ENCODE measurements around the gene NPM1.
A peak's percentile ranks its signal among the peaks of the same experiment; 100 is the strongest.

The NPM1 gene

DNA sequence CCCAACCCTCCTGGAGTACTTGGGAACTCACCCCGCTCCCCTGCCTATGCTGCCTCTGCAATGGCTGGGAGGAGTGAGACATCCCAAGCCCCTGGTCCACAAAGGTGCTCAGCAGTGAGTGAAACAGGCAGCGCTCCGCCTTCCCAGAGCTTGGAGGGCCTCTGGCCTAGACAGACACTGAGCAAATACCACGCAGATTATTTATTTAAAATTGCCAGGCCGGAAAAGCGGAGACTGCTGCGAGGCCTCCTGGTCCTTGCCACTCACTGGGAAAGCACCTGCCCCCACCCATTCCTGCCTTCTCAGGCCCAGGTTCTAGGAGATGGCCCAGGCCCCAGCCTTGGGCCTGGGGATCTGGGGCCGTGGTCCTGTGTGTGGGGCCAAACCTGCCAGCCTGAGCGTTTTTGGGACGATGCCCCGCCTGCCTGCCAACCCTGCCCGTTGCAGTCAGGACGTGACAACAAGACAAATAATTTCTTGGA is 49.2 kb downstream of the NPM1 start:
- no peak overlapping the region for H3K27ac Mint-ChIP-seq
- no peaks in the 10 kb centered on the region for H3K36me3 Mint-ChIP-seq (ENCODE audit: low read depth)
- no peaks in the 10 kb centered on the region for H3K4me1 Mint-ChIP-seq (ENCODE audit: low read depth)

DNA sequence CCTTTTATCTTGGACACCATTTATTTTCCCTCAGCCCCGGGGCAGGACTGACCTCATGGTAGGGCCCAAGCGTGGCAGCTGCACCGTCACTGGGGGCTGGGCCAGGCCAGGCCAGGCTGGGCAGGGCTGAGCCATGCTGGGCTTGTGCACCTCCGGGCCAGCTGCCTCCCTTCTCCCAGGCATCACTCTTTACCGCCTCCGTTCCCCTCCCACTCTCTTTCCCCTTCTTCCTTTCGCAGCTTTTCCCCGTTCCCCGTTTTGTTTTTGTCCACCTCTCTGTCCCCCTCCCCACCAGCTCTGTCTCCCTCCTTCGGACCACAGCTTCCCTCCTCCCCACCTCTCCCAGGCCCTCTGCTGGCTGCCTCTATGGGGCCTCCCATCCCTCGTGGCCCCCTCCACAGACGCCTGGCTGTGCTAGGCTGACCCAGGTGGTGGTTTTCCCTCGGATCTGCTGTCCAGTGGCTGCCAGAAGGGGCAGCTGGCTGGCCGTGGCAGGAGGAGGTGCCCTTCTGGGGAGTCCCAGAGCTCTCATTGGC is 49.7 kb downstream of the NPM1 start:
- H3K4me3 Mint-ChIP-seq, result no peak overlapping the region
- DNase-seq, result no peak
- H3K9me3 Mint-ChIP-seq, result no peaks in the 10 kb centered on the region
- H3K4me1 Mint-ChIP-seq (ENCODE audit: low read depth), result no peaks in the 10 kb centered on the region
- H3K27ac Mint-ChIP-seq, result no peak overlapping the region
- no peaks in the 10 kb centered on the region for H3K36me3 Mint-ChIP-seq (ENCODE audit: low read depth)
- no peaks in the 10 kb centered on the region for H3K27me3 Mint-ChIP-seq

More for the DNA sequence above, 49.2 kb downstream of the NPM1 start:
- no peak for DNase-seq
- H3K9me3 Mint-ChIP-seq, result no peaks in the 10 kb centered on the region
- no peak overlapping the region for H3K4me3 Mint-ChIP-seq
- H3K27me3 Mint-ChIP-seq, result no peaks in the 10 kb centered on the region

DNA sequence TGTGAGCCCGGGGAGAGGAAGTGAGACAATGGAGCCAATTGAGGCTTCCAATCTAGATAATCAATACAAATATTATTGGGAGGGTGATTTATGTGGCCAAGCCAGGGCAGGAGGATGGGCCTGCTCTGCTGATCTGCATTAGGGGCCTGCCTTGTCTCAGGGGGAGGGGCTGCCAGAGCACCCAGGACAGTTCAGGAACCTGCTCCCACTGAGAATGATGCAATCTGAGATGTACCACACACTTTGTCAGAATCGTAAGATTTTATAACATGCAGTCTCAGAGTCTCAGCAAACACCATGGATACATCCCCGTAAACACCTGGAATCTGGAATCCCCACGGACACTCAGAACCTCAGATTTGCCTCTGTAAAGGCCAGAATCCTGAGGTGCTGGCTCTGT is 51.1 kb downstream of the NPM1 start:
- no peaks in the 10 kb centered on the region for H3K9me3 Mint-ChIP-seq
- H3K27ac Mint-ChIP-seq, result no peak overlapping the region

DNA sequence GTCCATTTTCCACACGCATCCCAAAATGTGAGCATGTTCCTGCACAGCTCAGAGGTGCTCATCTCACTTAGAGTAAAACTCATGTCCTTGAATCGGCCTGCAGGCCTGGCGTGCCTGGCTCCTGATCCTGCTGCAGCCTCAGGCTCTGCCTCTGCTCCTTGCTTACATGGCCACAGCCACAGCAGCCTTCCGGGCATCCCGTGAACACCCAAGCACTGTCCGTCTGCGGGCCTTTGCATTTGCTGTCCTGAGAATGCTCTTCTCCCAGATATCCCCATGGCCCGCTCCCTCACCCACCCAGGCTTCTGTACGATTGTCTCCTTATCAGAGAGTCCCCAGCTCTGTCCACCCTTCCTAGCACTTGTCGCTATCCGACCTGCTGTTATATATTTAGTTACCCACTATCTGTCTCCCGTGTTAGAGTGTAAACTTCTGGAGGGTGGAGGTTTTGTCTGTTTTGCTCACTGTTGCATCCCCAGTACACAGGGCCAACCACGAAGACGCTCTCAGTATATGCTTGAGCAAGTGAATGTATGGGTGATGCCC is 53.7 kb downstream of the NPM1 start:
- Mint-ChIP-seq H3K36me3 (ENCODE audit: low read depth) (no peaks in the 10 kb centered on the region), H3K27me3 (peaks cover 3% of the 10 kb centered on the region), H3K9me3 (no peaks in the 10 kb centered on the region), H3K4me1 (ENCODE audit: low read depth) (no peaks in the 10 kb centered on the region), H3K27ac (no peak overlapping the region), H3K4me3 (no peak overlapping the region)
- no peak for DNase-seq

More for the DNA sequence above, 51.1 kb downstream of the NPM1 start:
- Mint-ChIP-seq H3K4me3 (no peak overlapping the region), H3K36me3 (ENCODE audit: low read depth) (no peaks in the 10 kb centered on the region), H3K27me3 (no peaks in the 10 kb centered on the region), H3K4me1 (ENCODE audit: low read depth) (no peaks in the 10 kb centered on the region)
- DNase-seq, result no peak

DNA sequence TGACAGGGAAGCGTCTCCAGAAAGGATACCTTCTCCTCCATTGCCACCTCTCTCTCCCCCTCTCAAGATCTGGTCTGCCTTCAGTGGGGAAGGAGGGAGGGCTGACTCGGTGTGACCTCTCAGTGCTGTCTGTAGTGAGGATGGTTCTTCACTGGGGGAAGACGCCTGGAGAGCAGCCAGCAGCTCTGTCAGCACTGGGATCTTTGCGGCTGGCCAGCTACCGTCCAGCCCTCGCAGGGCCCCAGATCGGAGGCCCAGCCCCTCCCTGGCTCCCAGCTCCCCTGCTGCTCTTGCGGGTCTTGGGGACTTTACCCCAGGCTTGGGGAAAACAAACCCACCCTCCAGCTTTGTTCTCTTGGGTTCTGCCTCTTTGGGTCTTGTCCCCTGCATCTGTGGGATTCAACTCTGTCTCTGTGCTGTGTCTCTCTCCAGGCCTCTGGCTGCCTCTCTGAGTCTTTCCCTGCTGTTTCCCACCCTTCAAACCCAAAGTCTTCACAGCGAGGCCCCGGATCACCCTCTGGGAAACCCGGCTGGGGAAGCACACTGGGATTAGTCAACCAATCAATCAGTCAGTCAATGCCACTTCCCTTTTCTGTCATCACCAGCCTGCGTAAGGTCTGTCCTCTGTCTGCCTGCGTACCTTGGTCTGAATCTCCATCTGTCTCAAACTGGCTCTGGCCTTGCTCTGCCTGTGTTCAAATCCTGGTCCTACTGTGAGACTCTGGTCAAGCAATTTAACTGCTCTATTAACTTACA is 54.8 kb downstream of the NPM1 start:
- DNase-seq, result no peak
- no peak overlapping the region for H3K4me3 Mint-ChIP-seq

DNA sequence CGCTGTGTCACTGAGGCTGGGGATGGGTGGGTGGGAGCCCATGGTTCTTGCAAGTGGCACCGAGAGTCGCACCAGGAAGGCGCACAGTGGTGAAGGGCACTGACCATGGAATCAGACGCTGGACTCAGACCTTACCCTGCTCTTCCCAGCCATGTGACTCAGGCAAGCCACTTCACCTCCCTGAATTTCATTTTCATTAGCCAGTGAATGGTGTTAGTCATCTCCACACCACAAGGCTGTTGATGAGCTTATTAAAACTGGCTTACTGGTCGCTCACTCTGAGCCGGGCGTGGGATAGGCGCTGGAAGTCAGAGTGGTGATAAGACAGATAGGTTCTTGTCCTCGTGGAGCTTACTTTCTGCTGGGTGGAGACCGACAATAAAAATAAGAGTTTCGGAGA is 56.9 kb downstream of the NPM1 start:
- no peak for DNase-seq
- H3K4me1 Mint-ChIP-seq (ENCODE audit: low read depth), result no peaks in the 10 kb centered on the region
- H3K27ac Mint-ChIP-seq, result no peak overlapping the region
- peaks cover 23% of the 10 kb centered on the region for H3K27me3 Mint-ChIP-seq
- H3K9me3 Mint-ChIP-seq, result no peaks in the 10 kb centered on the region
- no peaks in the 10 kb centered on the region for H3K36me3 Mint-ChIP-seq (ENCODE audit: low read depth)
- H3K4me3 Mint-ChIP-seq, result no peak overlapping the region

More for the DNA sequence above, 54.8 kb downstream of the NPM1 start:
- peaks cover 6% of the 10 kb centered on the region for H3K27me3 Mint-ChIP-seq
- H3K27ac Mint-ChIP-seq, result no peak overlapping the region
- H3K4me1 Mint-ChIP-seq (ENCODE audit: low read depth), result no peaks in the 10 kb centered on the region
- H3K36me3 Mint-ChIP-seq (ENCODE audit: low read depth), result no peaks in the 10 kb centered on the region
- no peaks in the 10 kb centered on the region for H3K9me3 Mint-ChIP-seq

DNA sequence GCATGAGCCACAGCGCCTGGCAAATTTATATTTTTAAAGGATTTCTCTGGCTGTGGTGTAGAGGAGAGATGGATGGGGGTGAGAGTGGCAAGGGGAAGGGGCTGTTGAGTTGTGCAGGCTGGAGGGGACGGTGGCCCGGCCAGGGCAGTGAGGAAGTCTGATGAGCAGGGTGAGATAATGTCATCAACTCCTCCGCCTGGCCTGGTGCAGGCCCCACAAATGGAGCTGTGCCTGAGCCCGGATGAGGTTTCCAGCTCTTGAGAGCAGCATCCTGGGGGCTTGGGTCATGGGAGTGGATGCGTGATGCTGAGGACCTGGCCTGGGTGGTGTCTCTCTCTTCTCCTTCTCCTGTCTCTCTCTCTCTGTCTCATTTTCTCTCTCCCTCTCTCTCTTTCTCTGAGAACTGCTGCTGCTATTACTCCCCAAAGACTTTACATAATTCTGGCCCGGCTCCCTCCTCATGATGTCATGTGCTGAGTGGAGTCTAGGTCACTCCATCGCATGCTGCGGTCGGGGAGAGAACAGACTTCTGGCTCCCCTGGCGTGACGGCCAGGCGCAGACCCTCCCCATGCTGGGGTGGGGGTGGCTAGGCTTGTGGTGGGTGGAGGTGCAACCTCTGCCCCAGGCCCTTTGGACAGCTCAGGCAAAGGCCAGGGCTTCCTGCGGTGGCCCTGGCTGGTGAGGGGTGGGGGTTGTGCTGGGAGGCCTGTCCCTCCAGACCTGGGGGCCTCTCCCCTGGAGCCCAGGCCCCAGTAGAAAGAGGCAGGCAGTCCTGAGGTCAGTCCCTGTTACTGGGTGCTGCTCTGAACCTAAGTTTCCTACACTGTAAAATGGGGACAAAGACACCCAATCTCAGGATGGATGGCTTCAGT is 58.2 kb downstream of the NPM1 start:
- Mint-ChIP-seq H3K9me3 (no peaks in the 10 kb centered on the region), H3K27ac (no peak overlapping the region), H3K4me3 (no peak overlapping the region), H3K27me3 (peaks cover 32% of the 10 kb centered on the region), H3K36me3 (ENCODE audit: low read depth) (no peaks in the 10 kb centered on the region), H3K4me1 (ENCODE audit: low read depth) (peaks cover 4% of the 10 kb centered on the region)
- no peak for DNase-seq

DNA sequence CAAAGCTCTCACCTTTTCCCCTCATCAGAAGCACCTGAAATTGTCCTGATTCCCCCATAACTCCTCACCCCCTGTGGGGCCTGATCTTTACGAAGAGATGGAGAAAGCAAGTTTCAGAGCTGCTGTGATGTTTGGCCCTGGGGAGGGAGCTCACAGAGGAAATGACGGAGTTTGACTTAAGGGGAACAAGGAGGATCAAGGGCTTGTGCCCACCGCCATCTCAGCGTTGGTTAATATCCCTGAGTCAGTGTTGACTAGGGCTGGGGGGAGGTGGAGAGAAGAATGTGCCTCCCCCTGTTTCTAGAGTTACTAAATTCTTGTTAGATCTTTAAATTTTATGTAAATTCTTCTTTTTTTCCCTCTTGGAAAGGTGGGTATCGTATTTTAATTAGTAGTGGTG is 59.6 kb downstream of the NPM1 start:
- H3K4me3 Mint-ChIP-seq, result no peak overlapping the region

DNA sequence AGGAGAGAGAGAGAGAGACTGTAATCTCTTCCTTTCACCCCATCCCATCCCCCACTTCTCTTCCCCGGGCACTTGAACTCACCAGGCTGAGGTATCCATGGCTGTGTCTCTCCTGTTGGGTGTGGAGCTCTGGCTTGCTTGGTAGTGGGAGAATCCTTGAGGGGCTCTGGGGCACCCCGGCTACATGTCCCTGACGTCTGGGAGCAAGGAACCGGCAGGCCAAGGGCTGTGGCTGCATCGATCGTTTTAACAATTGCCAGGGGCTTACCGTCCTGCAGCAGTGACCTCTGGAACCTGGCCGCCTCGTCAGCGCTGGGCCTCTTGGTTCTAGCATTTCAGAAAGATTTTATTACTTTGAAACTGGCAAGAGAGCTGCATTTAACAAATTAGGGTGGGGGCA is 61.8 kb downstream of the NPM1 start:
- no peak for DNase-seq
- Mint-ChIP-seq H3K4me3 (no peak overlapping the region), H3K9me3 (no peaks in the 10 kb centered on the region), H3K4me1 (ENCODE audit: low read depth) (peaks cover 8% of the 10 kb centered on the region), H3K27me3 (peaks cover 63% of the 10 kb centered on the region), H3K36me3 (ENCODE audit: low read depth) (no peaks in the 10 kb centered on the region), H3K27ac (no peak overlapping the region)

More for the DNA sequence above, 59.6 kb downstream of the NPM1 start:
- H3K27me3 Mint-ChIP-seq, result peaks cover 43% of the 10 kb centered on the region
- DNase-seq, result no peak
- H3K9me3 Mint-ChIP-seq, result no peaks in the 10 kb centered on the region
- no peaks in the 10 kb centered on the region for H3K36me3 Mint-ChIP-seq (ENCODE audit: low read depth)
- peaks cover 8% of the 10 kb centered on the region for H3K4me1 Mint-ChIP-seq (ENCODE audit: low read depth)
- no peak overlapping the region for H3K27ac Mint-ChIP-seq

DNA sequence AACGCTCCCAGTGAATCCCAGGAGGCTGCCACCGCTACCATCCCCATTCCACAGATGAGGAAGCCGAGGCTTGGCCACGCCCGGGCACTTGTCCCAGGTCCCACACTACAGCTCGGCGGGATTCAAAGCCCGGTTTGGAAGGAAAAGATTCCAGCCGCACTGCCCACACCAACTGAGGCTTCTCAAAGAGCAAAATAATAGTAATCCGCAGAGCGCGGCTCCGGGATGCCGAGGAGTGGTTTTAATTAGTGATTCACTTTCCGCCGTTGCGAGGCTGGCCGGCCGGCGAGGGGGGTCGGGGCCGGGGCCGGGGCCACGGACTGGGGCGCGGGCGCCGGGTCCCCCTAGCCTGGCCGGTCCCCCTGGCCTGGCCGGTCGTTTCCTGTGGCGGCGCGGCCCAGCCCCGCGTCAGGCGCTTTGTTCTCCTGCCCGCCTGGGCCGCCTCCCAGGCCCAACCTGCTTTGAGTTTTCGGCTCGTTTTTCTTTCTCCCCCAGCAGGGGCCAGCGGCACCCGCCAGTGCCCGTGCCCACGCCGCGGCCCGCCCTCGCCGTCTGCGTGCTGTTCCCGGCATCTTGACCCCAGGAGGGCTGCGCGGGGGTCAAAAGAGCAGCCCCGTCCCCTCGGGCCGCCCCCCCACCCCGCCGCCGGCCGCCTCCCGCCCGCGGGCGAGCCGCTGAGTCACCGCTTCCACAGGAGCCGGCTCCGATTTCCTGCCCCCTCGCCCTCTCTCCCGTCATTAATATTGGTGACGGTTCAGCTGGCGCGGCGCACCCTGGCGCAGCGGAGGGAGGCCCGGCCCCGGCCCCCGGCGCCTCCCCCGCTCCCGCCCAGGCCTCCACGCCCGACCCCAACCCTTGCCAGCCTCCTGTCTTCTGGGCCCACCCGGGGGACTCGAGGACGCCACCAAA is 63.0 kb downstream of the NPM1 start:
- no peaks in the 10 kb centered on the region for H3K9me3 Mint-ChIP-seq
- peaks cover 67% of the 10 kb centered on the region for H3K27me3 Mint-ChIP-seq
- peak; percentile 38 for DNase-seq
- no peak overlapping the region for H3K27ac Mint-ChIP-seq
- no peak overlapping the region for H3K4me3 Mint-ChIP-seq
- peaks cover 8% of the 10 kb centered on the region for H3K4me1 Mint-ChIP-seq (ENCODE audit: low read depth)
- H3K36me3 Mint-ChIP-seq (ENCODE audit: low read depth), result no peaks in the 10 kb centered on the region

DNA sequence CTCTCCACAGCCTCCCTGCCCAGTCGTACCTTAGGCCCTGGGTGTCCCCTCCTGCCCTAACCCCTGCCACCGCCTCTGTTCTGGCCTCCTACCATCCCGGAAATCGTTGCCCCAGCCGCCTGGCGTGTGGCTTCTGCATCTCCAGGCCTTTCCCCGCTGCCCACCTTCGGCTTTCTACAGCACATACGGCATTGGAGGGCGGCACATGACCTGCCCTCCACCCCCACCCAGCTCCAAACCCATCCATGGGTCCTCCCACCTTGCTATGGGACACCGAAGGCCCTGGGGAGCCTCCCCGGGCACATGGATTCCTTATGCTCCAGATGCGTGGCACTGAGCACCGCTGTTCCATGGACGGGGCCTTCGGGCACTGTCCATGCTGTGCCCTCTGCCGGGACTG is 63.8 kb downstream of the NPM1 start:
- H3K4me3 Mint-ChIP-seq, result no peak overlapping the region
- H3K36me3 Mint-ChIP-seq (ENCODE audit: low read depth), result no peaks in the 10 kb centered on the region

DNA sequence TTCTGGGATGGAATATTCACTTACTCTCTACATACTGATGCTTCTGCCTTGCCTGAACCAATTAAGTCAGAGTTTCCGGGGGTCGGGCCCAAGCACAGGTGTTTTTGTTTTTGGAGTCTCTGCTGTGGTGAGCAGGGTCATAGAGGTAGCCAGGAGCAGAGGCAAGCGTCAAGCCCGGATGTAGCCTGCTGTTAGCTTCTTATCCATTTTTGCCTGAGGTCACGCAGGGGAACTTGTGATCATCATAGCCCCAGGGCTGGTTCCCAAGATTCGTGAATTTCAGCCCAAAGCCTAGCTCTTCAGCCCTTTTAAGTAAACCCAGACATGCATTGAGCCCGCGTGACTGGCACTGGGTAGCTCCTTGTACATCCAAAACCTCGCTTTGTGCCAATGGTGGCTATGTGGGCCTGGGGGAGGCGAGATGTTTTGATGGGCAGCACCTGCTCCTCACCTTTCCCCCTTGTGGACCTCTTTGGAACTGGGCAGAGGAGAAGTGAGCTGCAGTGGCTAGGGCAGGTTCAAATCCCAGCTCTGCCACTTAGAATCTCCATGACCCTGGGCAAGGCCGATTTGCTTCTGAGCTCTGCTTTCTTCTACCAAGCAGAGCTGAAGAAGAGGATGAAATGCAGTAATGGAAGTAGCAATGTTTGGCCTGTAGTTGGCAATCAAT is 65.5 kb downstream of the NPM1 start:
- H3K36me3 Mint-ChIP-seq (ENCODE audit: low read depth), result no peaks in the 10 kb centered on the region
- no peak for DNase-seq
- H3K4me3 Mint-ChIP-seq, result no peak overlapping the region
- H3K27ac Mint-ChIP-seq, result no peak overlapping the region
- H3K9me3 Mint-ChIP-seq, result no peaks in the 10 kb centered on the region
- peaks cover 8% of the 10 kb centered on the region for H3K4me1 Mint-ChIP-seq (ENCODE audit: low read depth)
- peaks cover 60% of the 10 kb centered on the region for H3K27me3 Mint-ChIP-seq

More for the DNA sequence above, 63.8 kb downstream of the NPM1 start:
- DNase-seq, result no peak
- H3K27me3 Mint-ChIP-seq, result peaks cover 67% of the 10 kb centered on the region
- H3K9me3 Mint-ChIP-seq, result no peaks in the 10 kb centered on the region
- peaks cover 8% of the 10 kb centered on the region for H3K4me1 Mint-ChIP-seq (ENCODE audit: low read depth)
- no peak overlapping the region for H3K27ac Mint-ChIP-seq

DNA sequence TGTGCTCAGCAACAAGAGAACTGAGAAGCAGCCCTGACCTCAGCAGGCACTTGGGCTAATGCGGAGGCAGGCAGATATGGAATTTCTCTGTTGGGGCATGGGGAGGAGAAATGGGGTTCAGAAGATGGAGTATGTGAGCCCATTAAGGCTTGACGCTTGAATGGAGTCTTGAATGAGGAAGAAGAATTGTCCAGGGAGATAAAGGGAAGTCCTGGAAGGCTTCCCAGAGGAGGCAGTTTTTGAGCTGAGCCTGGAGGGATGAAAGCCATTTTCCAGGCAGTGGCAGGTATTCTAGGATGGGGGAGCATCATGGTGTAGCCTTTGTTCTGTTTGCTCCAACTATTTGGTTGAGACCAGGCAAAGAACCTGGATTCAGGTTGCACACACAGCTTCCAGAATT is 66.3 kb downstream of the NPM1 start:
- peaks cover 52% of the 10 kb centered on the region for H3K27me3 Mint-ChIP-seq
- H3K27ac Mint-ChIP-seq, result no peak overlapping the region
- H3K9me3 Mint-ChIP-seq, result no peaks in the 10 kb centered on the region
- DNase-seq, result no peak
- H3K36me3 Mint-ChIP-seq (ENCODE audit: low read depth), result no peaks in the 10 kb centered on the region
- peaks cover 8% of the 10 kb centered on the region for H3K4me1 Mint-ChIP-seq (ENCODE audit: low read depth)
- no peak overlapping the region for H3K4me3 Mint-ChIP-seq

Measured in activated T-cell treated with anti-CD3 and anti-CD28 coated beads, Interleukin-2, amount 50 U/mL, for 24 hours (primary cell).